Urinary bladder (tissue), 4 donors: ENCODE measurements around the gene CLCN1. TPM values are rescaled to one million over a fixed set of nuclear protein-coding genes. Genes with fewer than 3 reads are reported as not detected.
"Not testable (repeated sequence)": the region's sequence is repeated elsewhere in the genome, so short reads cannot be mapped to it uniquely, and the experiment has no call there.

Experiments used
- DNase-seq: peaks from one replicate; pipeline ENCODE4 v3.0.0-alpha.2; 2015; ENCODE audit errors: extremely low spot score
- H3K27ac ChIP-seq: one replicate; pipeline ENCODE4 v1.5.1; 2013; ENCODE audit warnings: low read depth, mild to moderate bottlenecking, moderate library complexity
- H3K36me3 ChIP-seq: one replicate; pipeline ENCODE4 v1.6.1; 2013; ENCODE audit warnings: mild to moderate bottlenecking, moderate library complexity; ENCODE audit not compliant: insufficient read depth
- H3K4me1 ChIP-seq: one replicate; pipeline ENCODE4 v1.6.1; 2013; ENCODE audit warnings: mild to moderate bottlenecking, moderate library complexity; ENCODE audit not compliant: insufficient read depth
- H3K4me3 ChIP-seq: one replicate; pipeline ENCODE4 v1.5.1; 2013; ENCODE audit warnings: low read depth, low read length
- WGBS: extraction: QIAGEN DNeasy Blood & Tissue Kit; methylation state at CpG from one replicate; pipeline ENCODE4 v1.1.7; 2013; 5-methylcytosine and 5-hydroxymethylcytosine counted together
- polyA plus RNA-seq: library from polyadenylated mRNA; stranded (reverse); fragments of 200-250 nt; gene quantifications from one replicate; pipeline ENCODE4 v1.2.3, GENCODE V29; 2013
- total RNA-seq: library from RNA; depleted of rRNA; stranded (reverse); fragments of >200 nt; gene quantifications from one replicate; pipeline ENCODE4 v1.2.3, GENCODE V29; 2014
- donor health status: healthy with polysubstance abuse.
- donor health status: healthy.

The CLCN1 gene
- total and polyA plus RNA-seq, 2 donors, result 0.05 to 0.16 TPM

GRCh38 chr7:143384148-143384547, 68.2 kb downstream of the CLCN1 start:
- peaks cover under 1% of the 10 kb centered on the region for H3K4me1 ChIP-seq

GRCh38 chr7:143384661-143385631, 69.0 kb downstream of the CLCN1 start:
- Histone ChIP-seq H3K4me3 (no peak overlapping the region), H3K36me3 (peaks cover 4% of the 10 kb centered on the region), H3K4me1 (no peaks in the 10 kb centered on the region), H3K27ac (peak overlapping the region; percentile 38)
- 50% methylated on average over 14 of the region's 14 CpGs for WGBS
- DNase-seq, result no peak

More at GRCh38 chr7:143384148-143384547, 68.2 kb downstream of the CLCN1 start:
- Histone ChIP-seq H3K4me3 (no peak overlapping the region), H3K27ac (peak overlapping the region; percentile 2), H3K36me3 (peaks cover 4% of the 10 kb centered on the region)
- 24% methylated on average over 5 of the region's 5 CpGs for WGBS
- no peak for DNase-seq

DNA sequence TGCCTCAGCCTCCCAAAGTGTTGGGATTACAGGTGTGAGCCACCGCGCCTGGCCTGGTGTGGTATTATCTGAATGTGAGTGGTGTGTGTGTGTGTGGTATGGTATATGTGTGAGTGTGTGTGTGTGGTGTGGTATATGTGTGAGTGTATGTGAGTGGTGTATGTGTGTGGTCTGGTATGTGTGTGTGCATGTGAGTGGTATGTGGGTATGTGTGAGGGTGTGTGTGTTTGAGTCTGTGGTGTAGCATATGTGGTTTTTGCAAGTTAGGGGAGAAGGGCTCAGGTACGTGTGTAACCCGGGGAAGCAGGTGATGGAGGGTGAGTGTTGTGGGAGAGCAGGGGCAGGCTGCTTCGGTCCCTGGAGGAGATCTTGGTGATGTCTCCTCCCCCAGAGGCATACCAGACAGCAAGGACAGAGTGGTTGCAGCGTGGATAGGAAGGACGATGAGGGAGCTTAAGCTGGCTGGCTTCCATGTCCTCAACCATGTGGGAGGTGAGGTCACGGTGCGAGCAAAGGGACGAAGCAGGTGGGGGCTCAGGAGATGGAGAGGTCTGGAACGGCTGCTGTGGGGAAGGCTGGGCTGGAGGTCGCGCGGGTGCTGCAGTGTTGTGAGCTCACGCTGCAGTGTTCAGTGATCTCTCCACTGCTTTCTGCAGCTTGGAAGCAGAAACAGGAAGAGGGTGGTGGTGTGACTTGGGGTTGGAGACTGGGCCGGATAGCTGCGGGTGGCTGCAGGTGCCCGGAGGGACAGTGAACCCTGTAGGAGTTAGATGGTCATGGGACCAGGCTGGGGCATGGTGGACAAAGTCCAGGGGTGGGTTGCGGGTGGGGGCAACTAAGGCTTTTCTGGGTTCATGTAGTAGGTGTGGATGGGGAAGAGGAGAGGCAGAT, 70.2 kb downstream of the CLCN1 start:
- Histone ChIP-seq H3K4me3 (no peak overlapping the region), H3K27ac (no peak overlapping the region), H3K4me1 (no peaks in the 10 kb centered on the region), H3K36me3 (peaks cover 4% of the 10 kb centered on the region)
- WGBS, result 39% methylated on average over 19 of the region's 19 CpGs
- no peak for DNase-seq

GRCh38 chr7:143387156-143387975, 71.5 kb downstream of the CLCN1 start:
- no peaks in the 10 kb centered on the region for H3K4me1 ChIP-seq
- peaks cover 4% of the 10 kb centered on the region for H3K36me3 ChIP-seq
- 79% methylated on average over 23 of the region's 23 CpGs for WGBS
- no peak overlapping the region for H3K4me3 ChIP-seq
- no peak for DNase-seq
- no peak overlapping the region for H3K27ac ChIP-seq

GRCh38 chr7:143388051-143388450, 72.1 kb downstream of the CLCN1 start:
- WGBS, result 68% methylated on average over 10 of the region's 10 CpGs
- DNase-seq, result no peak
- Histone ChIP-seq H3K4me1 (no peaks in the 10 kb centered on the region), H3K4me3 (no peak overlapping the region), H3K27ac (no peak overlapping the region), H3K36me3 (peaks cover 4% of the 10 kb centered on the region)

GRCh38 chr7:143388491-143389101, 72.7 kb downstream of the CLCN1 start:
- no peak for DNase-seq
- H3K27ac ChIP-seq, result no peak overlapping the region
- H3K4me3 ChIP-seq, result no peak overlapping the region
- no peaks in the 10 kb centered on the region for H3K4me1 ChIP-seq
- WGBS, result 80% methylated on average over 28 of the region's 28 CpGs
- H3K36me3 ChIP-seq, result peaks cover 4% of the 10 kb centered on the region

GRCh38 chr7:143389316-143390103, 73.6 kb downstream of the CLCN1 start:
- Histone ChIP-seq H3K27ac (no peak overlapping the region), H3K4me3 (no peak overlapping the region), H3K36me3 (peaks cover 4% of the 10 kb centered on the region), H3K4me1 (no peaks in the 10 kb centered on the region)
- WGBS, result 84% methylated on average over 15 of the region's 15 CpGs
- no peak for DNase-seq

GRCh38 chr7:143390104-143390772, 74.3 kb downstream of the CLCN1 start:
- Histone ChIP-seq H3K27ac (no peak overlapping the region), H3K4me1 (no peaks in the 10 kb centered on the region), H3K4me3 (no peak overlapping the region), H3K36me3 (peaks cover 4% of the 10 kb centered on the region)
- 78% methylated on average over 10 of the region's 10 CpGs for WGBS
- no peak for DNase-seq

- Histone ChIP-seq H3K4me1 (no peaks in the 10 kb centered on the region), H3K27ac (peak overlapping the region; percentile 24), H3K4me3 (no peak overlapping the region), H3K36me3 (peaks cover 4% of the 10 kb centered on the region)
- 76% methylated on average over 9 of the region's 9 CpGs for WGBS
- no peak for DNase-seq
These were observed 74.9 kb downstream of the CLCN1 start for GRCh38 chr7:143390773-143391317.

- Histone ChIP-seq H3K4me3 (no peak overlapping the region), H3K27ac (peak overlapping the region; percentile 30), H3K4me1 (no peaks in the 10 kb centered on the region), H3K36me3 (peaks cover 4% of the 10 kb centered on the region)
- no peak for DNase-seq
- 33% methylated on average over 24 of the region's 24 CpGs for WGBS
These were observed 75.8 kb downstream of the CLCN1 start for GRCh38 chr7:143391462-143392404.

DNA sequence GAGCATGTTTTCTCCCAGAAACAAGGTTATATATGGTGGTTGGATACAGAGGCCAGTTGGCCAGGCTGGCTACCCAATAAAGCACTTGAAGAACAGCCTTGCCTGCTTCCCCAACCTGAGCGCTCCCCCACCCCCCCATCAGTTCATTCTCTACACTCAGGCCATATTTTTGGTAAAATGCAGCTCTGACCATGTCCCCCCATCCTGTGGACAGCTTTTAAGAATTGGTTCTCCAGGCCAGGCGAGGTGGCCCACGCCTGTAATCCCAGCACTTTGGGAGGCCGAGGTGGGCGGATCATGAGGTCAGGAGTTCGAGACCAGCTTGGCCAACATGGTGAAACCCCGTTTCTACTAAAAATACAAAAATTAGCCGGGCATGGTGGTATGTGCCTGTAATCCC, 76.5 kb downstream of the CLCN1 start:
- not testable (repeated sequence) for DNase-seq, H3K4me1 ChIP-seq, H3K36me3 ChIP-seq, H3K27ac ChIP-seq, H3K4me3 ChIP-seq
- 80% methylated on average over 8 of the region's 8 CpGs for WGBS
